Mucosa of descending colon (tissue), 3 donors: Measurements from ENCODE around the gene MLPH. TPM values are rescaled to one million over a fixed set of nuclear protein-coding genes. Genes with fewer than 3 reads are reported as not detected.

Experiments used
- ATAC-seq: fragments of 200-7000 bp; cut with Tn5 transposase; one replicate; pipeline ENCODE4 v1.9.1; 2020; ENCODE audit warnings: mild to moderate bottlenecking, moderate library complexity
- DNase-seq, 3 donors: peaks; one replicate each; pipeline ENCODE4 v3.0.0-alpha.2; 2020
- H3K36me3 ChIP-seq: fragments of 200-600 bp; one replicate; pipeline ENCODE4 v1.8.0; 2021; ENCODE audit warnings: low read depth, mild to moderate bottlenecking
- H3K4me1 ChIP-seq: fragments of 200-600 bp; one replicate; pipeline ENCODE4 v1.8.0; 2021; ENCODE audit warnings: low read depth, mild to moderate bottlenecking
- H3K4me3 ChIP-seq: fragments of 200-600 bp; one replicate; pipeline ENCODE4 v1.8.0; 2021; ENCODE audit warnings: mild to moderate bottlenecking
- H3K9me3 ChIP-seq: fragments of 200-600 bp; one replicate; pipeline ENCODE4 v1.8.0; 2021; ENCODE audit warnings: mild to moderate bottlenecking
- CTCF ChIP-seq: fragments of 200-600 bp; IDR thresholded peaks from one replicate; pipeline ENCODE4 v1.8.0; 2022; ENCODE audit warnings: antibody characterized with exemption, mild to moderate bottlenecking
- intact Hi-C, 2 donors: fragments of 100-400 bp; cut with DNase I in 1 of 2; cut with micrococcal nuclease in 1 of 2; formaldehyde crosslinking; loops; one replicate each; pipeline versions ENCODE4 v1.11.0 to v1.11.1; 2022; cut with DNase I, micrococcal nuclease
- total RNA-seq, 3 donors: library from RNA; stranded (reverse); fragmentation: NEBNext Ultra II Directional in 2 of 3; extraction: Animal tissue kit (Norgen Biotek cat#: 25700) in 2 of 3; gene quantifications; one replicate each; pipeline versions ENCODE4 v1.2.1 to v1.2.4, GENCODE V29; 2021 to 2023
- donor health status: DM: no; HTN: no; CAD: no; lungs with moderate emphysema.
- donor health status: DM: no; HTN: no; CAD: no.
- donor health status: DM: no; HTN: yes; CAD: no.

Gene MLPH
- total RNA-seq, 3 donors from 2014 or later, result 46.8 to 133 (median 121) TPM

- ATAC-seq (no peak), DNase-seq (no peak)
- no peaks in the 10 kb centered on the region for H3K4me1 ChIP-seq
Measured at GRCh38 chr2:237495521-237496117, 8.6 kb downstream of the MLPH start.

GRCh38 chr2:237496428-237496827 lies 9.4 kb downstream of the MLPH start:
- no peak for TF ChIP-seq CTCF
- Histone ChIP-seq H3K4me3 (no peak overlapping the region), H3K36me3 (no peaks in the 10 kb centered on the region), H3K4me1 (peaks cover 3% of the 10 kb centered on the region), H3K9me3 (peaks cover 7% of the 10 kb centered on the region)
- intact Hi-C loops, result no loop called here
- DNase-seq (no peak), ATAC-seq (no peak)

More at GRCh38 chr2:237495521-237496117, 8.6 kb downstream of the MLPH start:
- TF ChIP-seq CTCF, result no peak
- Histone ChIP-seq H3K4me3 (no peak overlapping the region), H3K36me3 (no peaks in the 10 kb centered on the region), H3K9me3 (peaks cover 10% of the 10 kb centered on the region)
- intact Hi-C loops, result no loop called here

DNA sequence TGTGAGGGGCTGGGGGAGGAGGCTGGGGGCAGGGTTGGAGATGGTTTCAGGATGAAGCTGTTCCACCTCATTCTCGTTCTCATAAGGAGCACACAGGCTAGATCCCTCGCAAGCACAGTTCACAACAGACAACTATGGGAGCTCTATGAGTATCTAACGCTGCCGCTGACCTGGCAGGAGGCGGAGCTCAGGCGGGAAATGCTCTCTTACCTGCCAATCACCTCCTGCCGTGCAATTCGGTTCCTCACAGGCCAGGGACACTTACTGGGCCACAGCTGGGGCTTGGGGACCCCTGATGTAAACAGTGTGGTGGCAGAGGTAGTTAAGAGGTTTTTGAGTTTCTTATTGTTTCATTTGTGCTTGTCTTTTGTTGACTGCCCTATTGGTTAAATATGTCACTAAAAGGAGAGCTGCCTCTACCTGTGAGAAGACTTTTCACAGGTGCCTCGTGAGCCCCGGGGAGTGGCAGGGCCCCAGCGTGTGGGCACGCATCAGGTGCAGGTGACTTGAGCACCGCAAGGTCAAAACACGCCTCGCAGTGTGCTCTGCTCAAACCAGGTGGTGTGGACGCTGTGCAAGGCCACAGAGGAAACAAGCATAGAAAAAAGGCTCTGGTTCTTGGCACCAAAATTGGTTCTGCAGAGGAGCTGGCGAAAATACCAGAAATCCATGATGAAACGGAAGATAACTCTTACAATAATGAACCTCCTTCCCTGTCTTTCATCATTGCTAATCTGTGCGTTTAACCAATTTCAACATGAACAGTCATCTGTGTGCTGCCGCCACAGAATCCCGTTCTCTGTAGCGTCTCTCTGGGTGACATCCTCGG lies 10.2 kb downstream of the MLPH start:
- no peak for DNase-seq
- Histone ChIP-seq H3K4me1 (peaks cover 3% of the 10 kb centered on the region), H3K9me3 (no peaks in the 10 kb centered on the region), H3K36me3 (no peaks in the 10 kb centered on the region), H3K4me3 (no peak overlapping the region)
- ATAC-seq, result no peak
- TF ChIP-seq CTCF, result no peak
- intact Hi-C loops, result no loop called here

- no peak for DNase-seq
- Histone ChIP-seq H3K36me3 (no peaks in the 10 kb centered on the region), H3K4me1 (peaks cover 3% of the 10 kb centered on the region), H3K4me3 (no peak overlapping the region), H3K9me3 (no peaks in the 10 kb centered on the region)
- TF ChIP-seq CTCF, result no peak
- intact Hi-C loops, result no loop called here
- no peak for ATAC-seq
Measured at GRCh38 chr2:237497838-237498186, 10.8 kb downstream of the MLPH start.

DNA sequence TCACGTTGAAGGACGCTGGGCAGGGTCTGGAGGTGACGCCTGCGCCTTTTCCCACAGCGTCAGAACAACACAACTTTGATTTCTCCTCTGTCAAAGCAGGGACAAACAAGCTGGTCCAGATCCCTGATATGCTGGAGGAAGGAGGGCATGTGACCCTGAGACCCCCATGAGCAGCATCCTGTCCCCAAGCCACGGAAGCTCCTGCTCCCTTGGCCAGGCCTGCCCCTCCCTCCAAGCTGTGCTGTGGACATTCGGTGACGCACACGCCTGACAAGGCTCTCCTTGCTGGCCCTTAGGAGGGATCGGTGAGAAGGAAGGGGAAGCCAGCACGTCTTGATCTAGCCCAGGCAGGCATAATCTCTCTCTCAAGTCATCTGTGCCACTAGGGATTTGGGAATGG lies 11.3 kb downstream of the MLPH start:
- H3K36me3 ChIP-seq, result no peaks in the 10 kb centered on the region
- no peaks in the 10 kb centered on the region for H3K9me3 ChIP-seq
- intact Hi-C loops, result no loop called here
- no peak overlapping the region for H3K4me3 ChIP-seq
- no peak for TF ChIP-seq CTCF
- DNase-seq, result no peak
- peaks cover 3% of the 10 kb centered on the region for H3K4me1 ChIP-seq
- no peak for ATAC-seq
